UCSD-AML1 (cell line): ENCODE data around the gene REV3L.
A peak's percentile ranks its signal among the peaks of the same experiment; 100 is the strongest.
"Not testable (repeated sequence)": the region's sequence is repeated elsewhere in the genome, so short reads cannot be mapped to it uniquely, and the experiment has no call there.

Experiments used
- DNase-seq: peaks from one replicate; lab custom pipeline; 2025; ENCODE audit not compliant: unreplicated experiment; lab: John Stamatoyannopoulos, UW

Gene REV3L

GRCh38 chr6:111306104-111306888 is 176.7 kb downstream of the REV3L start:
- DNase-seq = no peak

GRCh38 chr6:111301946-111302345 is 181.1 kb downstream of the REV3L start:
- DNase-seq = no peak

- DNase-seq = not testable (repeated sequence)
Observed at GRCh38 chr6:111300938-111301800, 181.8 kb downstream of the REV3L start.

- DNase-seq = no peak
Observed at GRCh38 chr6:111297776-111298175, 185.2 kb downstream of the REV3L start.

- DNase-seq = no peak
Observed at GRCh38 chr6:111294374-111294967, 188.5 kb downstream of the REV3L start.

- no peak for DNase-seq
Observed at GRCh38 chr6:111291336-111292259, 191.4 kb downstream of the REV3L start.

GRCh38 chr6:111290689-111291335 is 192.2 kb downstream of the REV3L start:
- DNase-seq = peak; percentile 18

- not testable (repeated sequence) for DNase-seq
Observed at GRCh38 chr6:111284356-111284755, 198.7 kb downstream of the REV3L start.

GRCh38 chr6:111283707-111284106 is 199.3 kb downstream of the REV3L start:
- DNase-seq = no peak

GRCh38 chr6:111282515-111282914 is 200.5 kb downstream of the REV3L start:
- no peak for DNase-seq

GRCh38 chr6:111280445-111280955 is 202.5 kb downstream of the REV3L start:
- DNase-seq = no peak

- no peak for DNase-seq
Observed at GRCh38 chr6:111278731-111279130, 204.3 kb downstream of the REV3L start.

- DNase-seq = no peak
Observed at GRCh38 chr6:111277819-111278218, 205.2 kb downstream of the REV3L start.

- DNase-seq = no peak
Observed at GRCh38 chr6:111276736-111277135, 206.3 kb downstream of the REV3L start.

- DNase-seq = no peak
Observed at GRCh38 chr6:111276335-111276734, 206.7 kb downstream of the REV3L start.

- no peak for DNase-seq
Observed at GRCh38 chr6:111274593-111275217, 208.3 kb downstream of the REV3L start.

- no peak for DNase-seq
Observed at GRCh38 chr6:111270121-111270520, 212.9 kb downstream of the REV3L start.

- no peak for DNase-seq
Observed at GRCh38 chr6:111269401-111269970, 213.5 kb downstream of the REV3L start.

GRCh38 chr6:111267764-111268333 is 215.2 kb downstream of the REV3L start:
- DNase-seq = no peak
